Daoy (cell line): ENCODE results near the gene ALOX5AP. TPM values are rescaled to one million over a fixed set of nuclear protein-coding genes. Genes with fewer than 3 reads are reported as not detected.

Experiments used
- DNase-seq: peaks from one replicate; pipeline ENCODE4 v3.0.0-alpha.2; 2015; ENCODE audit warnings: low read depth
- total RNA-seq: library from RNA; depleted of rRNA; stranded (reverse); fragments of >200 nt; shearing (Covaris generic); gene quantifications from 2 replicates; pipeline ENCODE4 v1.2.3, GENCODE V29; 2014

ALOX5AP gene
- total RNA-seq, 1 experiment from 2014 or later = 2.3 TPM

GRCh38 chr13:30714629-30715371 lies 20.5 kb upstream of the ALOX5AP start:
- DNase-seq = no peak

- DNase-seq = no peak
Observed at GRCh38 chr13:30715372-30715756, 20.0 kb upstream of the ALOX5AP start.

GRCh38 chr13:30715837-30716236 lies 19.5 kb upstream of the ALOX5AP start:
- DNase-seq = no peak

DNA sequence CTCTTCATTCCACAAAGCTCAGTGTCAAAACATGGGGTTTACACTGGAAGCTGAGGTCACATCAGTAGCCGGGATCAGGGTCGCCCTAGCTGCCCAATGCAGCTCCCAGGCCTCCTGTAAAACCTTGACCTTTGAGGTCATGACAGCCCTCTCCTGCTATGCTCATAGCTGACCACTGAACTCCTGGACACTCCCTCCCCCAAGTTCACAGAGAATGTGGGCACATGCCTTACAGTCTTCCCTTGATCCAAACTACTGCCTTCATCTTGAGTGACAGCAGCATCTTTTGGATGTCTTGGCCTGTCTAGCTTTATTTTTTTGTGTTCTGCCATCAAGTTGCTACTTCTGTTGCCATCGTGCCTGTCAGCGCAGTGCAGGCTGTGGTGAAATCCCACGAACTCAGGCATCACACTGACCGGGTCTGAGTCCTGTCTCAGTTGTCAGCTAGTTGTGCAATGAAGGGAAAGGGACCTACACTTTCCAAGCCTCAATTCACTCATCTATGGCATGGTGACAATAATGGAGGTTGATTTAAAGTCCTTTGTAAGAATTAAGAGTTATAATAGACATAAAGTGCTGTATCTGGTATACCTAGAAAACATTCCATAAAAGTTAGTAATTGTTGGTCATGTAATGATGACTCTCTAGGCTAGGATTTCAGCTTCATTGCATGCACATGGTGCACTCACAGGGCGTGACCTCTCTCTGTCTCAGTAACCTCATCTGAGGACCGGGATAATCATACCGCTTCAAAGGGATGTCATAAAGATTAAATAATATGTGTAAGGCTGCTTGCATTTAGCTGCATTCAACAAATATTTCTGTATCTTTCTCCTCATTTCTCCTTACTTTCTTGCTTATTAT lies 16.4 kb upstream of the ALOX5AP start:
- DNase-seq = peak; percentile 73

DNA sequence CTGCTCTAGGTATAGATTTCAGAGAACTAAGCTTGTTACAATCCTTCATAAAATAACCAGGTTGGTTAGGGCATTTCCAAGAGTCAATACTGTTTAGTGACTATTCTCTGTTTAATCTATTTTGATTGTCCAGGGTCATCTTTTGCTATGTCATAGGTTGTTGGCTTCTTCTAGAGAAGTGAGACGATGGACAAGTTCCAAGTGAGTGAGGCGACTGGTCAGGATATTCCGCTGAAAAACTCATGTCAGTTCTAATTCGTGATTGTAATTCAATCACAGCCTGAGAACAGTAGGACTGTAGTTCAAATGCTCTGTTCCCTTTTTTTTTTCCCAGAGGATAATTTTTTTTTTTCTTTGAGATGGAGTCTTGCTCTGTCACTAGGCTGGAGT lies 15.8 kb upstream of the ALOX5AP start:
- no peak for DNase-seq

- no peak for DNase-seq
Observed at GRCh38 chr13:30720172-30720869, 15.0 kb upstream of the ALOX5AP start.

- no peak for DNase-seq
Observed at GRCh38 chr13:30721936-30722335, 13.4 kb upstream of the ALOX5AP start.

GRCh38 chr13:30722361-30722760 lies 13.0 kb upstream of the ALOX5AP start:
- DNase-seq = no peak

GRCh38 chr13:30724778-30725177 lies 10.6 kb upstream of the ALOX5AP start:
- DNase-seq = no peak

DNA sequence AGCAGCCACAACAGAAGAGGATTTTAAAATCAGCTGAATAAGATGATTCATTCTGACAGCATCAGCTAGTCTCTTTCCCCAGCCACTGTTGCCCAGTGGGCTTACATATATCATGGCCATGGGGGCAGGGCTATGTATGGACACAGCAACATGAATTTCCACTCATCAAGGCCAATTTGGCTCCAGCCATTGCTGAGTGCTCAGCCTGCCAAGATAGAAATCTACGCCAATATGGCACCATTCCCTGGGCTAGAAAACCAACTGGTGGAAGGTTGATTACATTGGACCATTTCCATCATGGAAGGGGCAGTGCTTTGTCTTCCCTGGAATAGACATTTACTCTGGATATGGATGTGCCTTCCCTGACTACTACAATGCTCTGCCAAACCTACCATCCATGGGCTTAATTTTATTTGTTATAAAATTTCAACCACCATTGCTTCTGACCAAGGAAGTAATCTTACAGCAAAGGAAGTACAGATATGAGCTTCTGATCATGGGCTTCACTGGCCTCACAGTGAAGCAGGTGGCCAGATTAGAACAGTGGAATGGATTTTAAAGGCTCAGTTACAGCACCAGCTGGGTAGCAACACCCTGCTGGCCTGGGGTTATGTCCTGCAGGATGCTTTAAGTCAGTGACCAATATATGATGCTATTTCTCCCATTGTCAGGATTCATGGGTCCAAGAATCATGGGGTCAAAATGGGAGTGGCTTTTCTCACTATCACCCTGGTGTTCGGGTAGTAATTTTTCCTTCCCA lies 9.8 kb upstream of the ALOX5AP start:
- peak; percentile 14 for DNase-seq

- DNase-seq = no peak
Observed at GRCh38 chr13:30726192-30726591, 9.2 kb upstream of the ALOX5AP start.

GRCh38 chr13:30727491-30728355 lies 7.6 kb upstream of the ALOX5AP start:
- DNase-seq = no peak

- no peak for DNase-seq
Observed at GRCh38 chr13:30729801-30730200, 5.5 kb upstream of the ALOX5AP start.

GRCh38 chr13:30730526-30730925 lies 4.8 kb upstream of the ALOX5AP start:
- no peak for DNase-seq

GRCh38 chr13:30731361-30732045 lies 3.8 kb upstream of the ALOX5AP start:
- no peak for DNase-seq

- DNase-seq = no peak
Observed at GRCh38 chr13:30732046-30732390, 3.3 kb upstream of the ALOX5AP start.

DNA sequence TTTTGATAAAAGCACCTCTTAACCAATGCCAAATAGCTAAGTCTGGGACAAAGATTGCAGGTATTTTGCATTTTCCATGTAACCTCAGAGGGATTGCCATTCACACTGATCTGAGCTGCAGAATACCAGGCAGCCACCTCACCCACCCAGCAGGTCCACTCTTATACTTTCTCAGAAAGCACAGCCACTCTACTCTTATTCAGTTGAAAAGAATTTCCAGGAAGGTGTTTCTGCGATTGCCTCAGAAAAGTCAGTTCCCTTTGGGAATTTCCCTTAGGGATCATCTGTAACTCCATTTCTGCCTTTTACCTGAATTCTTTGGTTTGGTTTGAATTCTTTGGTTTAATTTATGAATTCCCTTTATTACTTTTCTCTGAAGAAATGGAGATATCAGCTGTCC lies 904 bp upstream of the ALOX5AP start:
- DNase-seq = peak; percentile 50

GRCh38 chr13:30735872-30736175 lies 481 bp downstream of the ALOX5AP start:
- DNase-seq = no peak

DNA sequence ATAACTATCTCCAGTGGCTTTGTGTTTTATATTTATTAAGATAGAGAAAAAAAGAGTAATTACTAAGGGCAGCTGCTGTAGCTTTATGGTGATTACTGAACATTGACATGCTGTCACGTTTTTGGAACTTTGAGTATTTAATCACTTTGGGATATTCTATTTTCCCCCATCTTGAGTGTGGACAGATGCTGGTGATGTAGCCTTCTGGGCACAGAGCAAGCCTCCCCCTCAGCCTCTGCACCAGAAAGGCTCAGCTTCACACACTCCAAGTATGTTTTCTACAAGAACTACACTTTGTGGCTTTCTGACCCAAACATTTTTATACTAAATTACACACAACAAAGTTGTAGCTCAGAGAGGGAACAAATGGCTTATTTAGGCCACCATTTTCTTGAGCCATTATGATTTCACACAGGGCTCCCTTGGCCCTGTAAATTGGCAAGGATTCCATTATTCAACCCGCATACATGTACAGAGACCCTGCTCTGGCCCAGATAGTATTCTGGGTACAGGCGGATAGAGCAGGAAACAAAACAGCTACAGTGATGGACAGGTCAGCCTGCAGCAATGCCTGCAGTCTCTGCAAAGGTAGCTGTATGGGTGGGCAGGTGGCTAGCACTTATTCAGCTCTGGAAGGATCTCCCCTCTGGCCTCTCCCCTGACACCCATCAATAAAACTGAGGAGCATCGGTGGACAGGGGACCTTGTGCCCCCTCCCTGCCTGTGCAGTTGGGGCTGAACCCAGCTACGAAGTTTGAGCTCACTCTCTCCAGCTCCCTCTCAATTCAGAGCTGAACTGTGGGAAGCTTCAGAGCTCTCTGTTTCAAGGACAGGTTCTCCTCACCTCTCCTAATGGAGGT lies 1.3 kb downstream of the ALOX5AP start:
- no peak for DNase-seq
